ENCODE measurements around the gene EFHB.

DNA sequence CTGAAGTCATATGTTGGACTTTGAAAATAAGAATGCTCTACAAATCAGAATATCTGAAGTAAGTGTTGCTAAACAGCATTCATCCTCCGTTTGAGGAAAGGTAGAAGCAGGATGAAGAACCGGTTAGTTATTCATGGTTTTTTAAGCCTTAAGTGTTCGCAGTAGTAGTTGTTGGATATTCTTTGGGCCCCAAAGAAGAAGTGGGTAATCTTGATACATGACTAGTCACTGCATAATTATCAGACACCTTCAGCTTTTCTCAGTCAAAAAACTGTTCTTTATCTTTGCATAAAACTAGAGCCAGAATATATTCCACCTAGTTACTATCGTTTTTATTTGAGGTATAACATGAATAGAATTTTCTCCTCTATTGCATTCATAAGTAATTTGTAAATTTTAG is 26.7 kb upstream of the EFHB start:
- no peak for TF ChIP-seq RCOR1 (IDR thresholded peaks at IDR 0.05; ENCODE audit: low read depth, low read length)
- TF ChIP-seq CHD2 (IDR thresholded peaks at IDR 0.05; ENCODE audit: low read length, partially characterized antibody): no peak
- TF ChIP-seq EP300 (IDR thresholded peaks at IDR 0.05): no peak
- TF ChIP-seq, protein P1, sequence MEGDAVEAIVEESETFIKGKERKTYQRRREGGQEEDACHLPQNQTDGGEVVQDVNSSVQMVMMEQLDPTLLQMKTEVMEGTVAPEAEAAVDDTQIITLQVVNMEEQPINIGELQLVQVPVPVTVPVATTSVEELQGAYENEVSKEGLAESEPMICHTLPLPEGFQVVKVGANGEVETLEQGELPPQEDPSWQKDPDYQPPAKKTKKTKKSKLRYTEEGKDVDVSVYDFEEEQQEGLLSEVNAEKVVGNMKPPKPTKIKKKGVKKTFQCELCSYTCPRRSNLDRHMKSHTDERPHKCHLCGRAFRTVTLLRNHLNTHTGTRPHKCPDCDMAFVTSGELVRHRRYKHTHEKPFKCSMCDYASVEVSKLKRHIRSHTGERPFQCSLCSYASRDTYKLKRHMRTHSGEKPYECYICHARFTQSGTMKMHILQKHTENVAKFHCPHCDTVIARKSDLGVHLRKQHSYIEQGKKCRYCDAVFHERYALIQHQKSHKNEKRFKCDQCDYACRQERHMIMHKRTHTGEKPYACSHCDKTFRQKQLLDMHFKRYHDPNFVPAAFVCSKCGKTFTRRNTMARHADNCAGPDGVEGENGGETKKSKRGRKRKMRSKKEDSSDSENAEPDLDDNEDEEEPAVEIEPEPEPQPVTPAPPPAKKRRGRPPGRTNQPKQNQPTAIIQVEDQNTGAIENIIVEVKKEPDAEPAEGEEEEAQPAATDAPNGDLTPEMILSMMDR (IDR thresholded peaks at IDR 0.05): no peak
- no peak for TF ChIP-seq E2F6 (IDR thresholded peaks at IDR 0.05; ENCODE audit: borderline replicate concordance, low read depth)
- TF ChIP-seq CHD4 (IDR thresholded peaks at IDR 0.05; ENCODE audit: borderline replicate concordance): no peak
- TF ChIP-seq RNF2 (IDR thresholded peaks at IDR 0.05; ENCODE audit: borderline replicate concordance, low read depth): no peak
- no peak for TF ChIP-seq FOSB (CRISPR knock-in tag; IDR thresholded peaks at IDR 0.05)
